ENCODE measurements around the gene CNIH4.
"Not testable (repeated sequence)": the region's sequence is repeated elsewhere in the genome, so short reads cannot be mapped to it uniquely, and the experiment has no call there.

The CNIH4 gene

DNA sequence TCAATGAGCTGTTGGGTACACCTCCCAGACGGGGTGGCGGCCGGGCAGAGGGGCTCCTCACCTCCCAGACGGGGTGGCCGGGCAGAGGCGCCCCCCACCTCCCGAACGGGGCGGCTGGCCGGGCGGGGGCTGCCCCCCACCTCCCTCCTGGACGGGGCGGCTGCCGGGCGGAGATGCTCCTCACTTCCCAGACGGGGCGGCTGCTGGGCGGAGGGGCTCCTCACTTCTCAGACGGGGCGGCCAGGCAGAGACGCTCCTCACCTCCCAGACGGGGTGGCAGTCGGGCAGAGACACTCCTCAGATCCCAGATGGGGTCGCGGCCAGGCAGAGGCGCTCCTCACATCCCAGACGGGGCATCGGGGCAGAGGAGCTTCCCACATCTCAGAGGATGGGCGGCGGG, 7.0 kb upstream of the CNIH4 start:
- not testable (repeated sequence) for DNase-seq

DNA sequence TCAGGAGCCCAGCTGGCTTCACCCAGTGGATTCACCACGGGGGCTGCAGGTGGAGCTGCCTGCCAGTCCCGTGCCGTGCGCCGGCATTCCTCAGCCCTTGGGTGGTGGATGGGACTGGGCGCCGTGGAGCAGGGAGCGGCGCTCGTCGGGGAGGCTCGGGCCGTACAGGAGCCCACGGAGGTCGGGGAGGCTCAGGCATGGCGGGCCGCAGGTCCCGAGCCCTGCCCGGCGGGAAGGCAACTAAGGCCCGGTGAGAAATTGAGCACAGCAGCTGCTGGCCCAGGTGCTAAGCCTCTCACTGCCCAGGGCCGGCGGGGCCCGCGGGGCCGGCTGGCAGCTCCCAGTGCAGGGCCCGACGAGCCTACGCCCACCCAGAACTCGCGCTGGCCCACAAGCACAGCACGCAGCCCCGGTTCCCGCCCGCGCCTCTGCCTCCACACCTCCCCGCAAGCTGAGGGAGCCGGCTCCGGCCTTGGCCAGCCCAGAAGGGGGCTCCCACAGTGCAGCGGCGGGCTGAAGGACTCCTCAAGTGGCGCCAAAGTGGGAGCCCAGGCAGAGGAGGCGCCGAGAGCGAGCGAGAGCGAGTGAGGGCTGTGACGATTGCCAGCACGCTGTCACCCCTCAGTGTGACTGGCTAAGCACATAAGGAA, 4.1 kb upstream of the CNIH4 start:
- not testable (repeated sequence) for DNase-seq

DNA sequence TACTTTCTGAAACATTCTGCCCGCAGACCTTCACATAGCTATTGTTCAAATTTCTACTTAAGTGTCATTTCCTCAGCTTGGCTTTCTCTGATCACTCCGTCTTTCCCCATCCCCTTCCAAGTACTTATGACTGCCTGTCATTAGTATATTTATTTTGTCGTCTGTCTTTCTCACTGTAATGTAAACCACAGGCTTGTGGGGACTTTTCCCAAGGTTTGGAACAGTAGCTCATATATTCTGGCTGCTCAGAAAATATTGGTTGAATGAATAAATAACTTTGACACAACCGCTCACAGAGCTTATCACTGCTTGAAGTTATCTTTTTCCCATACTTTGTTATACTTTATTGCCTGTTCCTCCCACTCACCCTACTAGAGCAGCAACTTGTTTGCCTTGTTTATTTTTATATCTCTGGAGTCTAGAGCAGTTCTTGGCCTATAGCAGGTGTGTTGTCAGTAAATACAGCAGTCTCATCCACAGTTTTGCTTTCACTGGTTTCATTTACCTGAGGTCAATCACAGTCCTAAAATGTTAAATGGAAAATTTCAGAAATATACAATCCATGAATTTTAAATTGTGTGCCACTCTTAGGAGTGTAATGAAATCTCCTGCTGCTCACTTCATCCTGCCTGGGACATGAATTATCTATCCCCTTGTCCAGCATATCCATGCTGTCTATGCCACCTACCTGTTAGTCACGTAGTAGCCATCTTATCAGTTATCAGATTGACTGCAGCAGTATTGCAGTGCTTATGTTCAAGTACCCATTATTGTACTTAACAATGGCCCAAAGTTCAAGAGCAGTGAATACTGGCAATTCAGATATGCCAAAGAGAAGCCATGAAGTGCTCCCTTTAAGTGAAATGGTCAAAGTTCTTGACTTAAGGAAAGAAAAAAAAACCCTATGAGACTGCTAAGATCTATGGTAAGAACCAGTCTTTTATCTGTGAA, 2.4 kb upstream of the CNIH4 start:
- no peak for DNase-seq

DNA sequence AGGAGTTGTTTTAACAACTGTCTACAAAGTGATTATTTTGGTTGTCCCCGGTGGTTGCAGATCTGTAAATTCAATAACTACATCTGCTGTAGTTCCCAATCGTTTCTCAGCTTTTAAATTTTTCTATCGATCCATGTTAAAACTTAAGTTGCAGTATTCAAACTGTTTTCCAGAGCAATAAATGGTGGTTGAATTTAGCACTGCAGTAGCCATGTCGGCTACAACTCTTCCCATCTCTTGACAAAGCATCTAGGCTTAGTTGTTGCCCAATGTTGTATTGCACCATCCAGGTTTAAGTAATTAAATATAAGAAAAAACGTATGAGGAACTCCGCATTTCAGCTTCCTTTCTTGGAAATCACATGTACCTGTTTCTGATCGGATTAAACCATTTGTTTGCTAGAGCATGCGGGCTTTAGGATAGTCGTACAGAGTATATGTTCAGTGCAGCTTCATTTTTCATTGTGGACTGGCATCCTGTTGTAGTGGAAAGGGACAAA, 996 bp downstream of the CNIH4 start:
- no peak for DNase-seq

DNA sequence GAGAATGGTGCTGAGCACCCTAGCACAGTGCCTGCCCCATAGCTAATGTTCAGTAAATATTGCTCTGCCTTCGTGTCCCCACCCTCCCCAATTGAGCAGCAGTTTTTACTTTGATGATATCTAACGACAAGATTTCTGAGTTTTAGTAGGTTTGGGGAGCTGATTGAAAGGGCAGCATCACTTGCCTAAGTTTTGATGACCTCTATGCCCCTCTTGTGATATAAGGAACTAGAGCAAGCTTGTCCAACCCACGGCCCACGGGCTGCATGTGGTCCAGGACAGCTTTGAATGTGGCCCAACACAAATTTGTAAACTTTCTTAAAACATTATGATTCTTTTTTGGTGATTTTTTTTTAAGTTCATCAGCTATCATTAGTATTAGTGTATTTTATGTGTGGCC, 1.6 kb downstream of the CNIH4 start:
- DNase-seq: no peak

DNA sequence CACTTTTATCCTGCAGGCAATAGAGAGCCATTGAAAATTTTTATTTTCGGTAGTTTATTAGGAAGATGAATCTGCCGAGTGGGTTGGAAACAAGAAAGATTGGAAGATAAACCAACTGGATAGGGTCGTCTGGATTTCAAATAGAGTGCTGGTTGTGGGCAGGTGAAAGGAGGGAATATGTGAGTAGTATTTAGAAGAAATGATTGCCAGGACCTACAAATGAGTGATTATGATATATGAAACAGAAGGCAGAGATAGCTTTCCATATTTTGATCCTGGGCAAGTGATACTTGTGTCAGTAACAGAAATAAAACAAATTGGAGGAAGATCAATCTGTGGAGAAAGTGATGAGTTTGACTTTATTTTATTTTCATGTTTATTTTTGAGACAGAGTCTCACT, 2.5 kb downstream of the CNIH4 start:
- DNase-seq: no peak

GRCh38 chr1:224368409-224368808, 11.7 kb downstream of the CNIH4 start:
- no peak for DNase-seq

GRCh38 chr1:224373008-224373590, 16.4 kb downstream of the CNIH4 start:
- DNase-seq: no peak

DNA sequence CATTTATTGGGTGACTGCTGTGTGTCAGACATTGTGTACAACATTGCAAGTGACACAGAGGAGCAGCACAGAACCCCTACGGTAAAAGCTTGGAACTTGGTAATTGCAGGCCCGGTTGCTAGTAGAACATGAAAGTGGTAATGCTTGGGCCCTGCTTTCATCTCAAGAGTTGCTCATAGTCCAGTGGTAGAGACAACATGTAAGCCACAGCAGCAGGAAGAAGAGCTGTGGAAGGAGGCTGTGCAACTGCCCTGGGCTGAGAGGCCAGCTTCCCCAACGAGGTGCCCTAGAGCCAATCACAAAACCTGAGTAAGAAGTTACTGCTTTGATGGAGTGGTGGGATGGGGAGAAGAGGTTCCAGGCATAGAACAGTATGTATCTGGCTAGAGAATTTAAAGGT, 18.4 kb downstream of the CNIH4 start:
- DNase-seq: no peak

DNA sequence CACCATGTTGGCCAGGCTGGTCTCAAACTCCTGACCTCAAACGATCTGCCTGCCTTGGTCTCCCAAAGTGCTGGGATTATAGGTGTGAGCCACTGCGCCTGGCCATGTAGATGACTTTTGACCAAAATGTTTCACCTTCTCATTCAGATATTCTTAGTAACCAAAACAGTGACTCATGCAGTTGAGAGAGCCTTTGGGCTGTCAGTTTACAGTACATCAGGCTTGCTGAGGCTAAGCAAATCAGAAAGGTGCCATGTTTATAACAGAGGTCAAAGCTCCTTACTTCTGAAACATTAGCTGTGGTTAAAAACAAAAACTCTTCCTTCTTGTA, 21.0 kb downstream of the CNIH4 start:
- peak; percentile 31 for DNase-seq

DNA sequence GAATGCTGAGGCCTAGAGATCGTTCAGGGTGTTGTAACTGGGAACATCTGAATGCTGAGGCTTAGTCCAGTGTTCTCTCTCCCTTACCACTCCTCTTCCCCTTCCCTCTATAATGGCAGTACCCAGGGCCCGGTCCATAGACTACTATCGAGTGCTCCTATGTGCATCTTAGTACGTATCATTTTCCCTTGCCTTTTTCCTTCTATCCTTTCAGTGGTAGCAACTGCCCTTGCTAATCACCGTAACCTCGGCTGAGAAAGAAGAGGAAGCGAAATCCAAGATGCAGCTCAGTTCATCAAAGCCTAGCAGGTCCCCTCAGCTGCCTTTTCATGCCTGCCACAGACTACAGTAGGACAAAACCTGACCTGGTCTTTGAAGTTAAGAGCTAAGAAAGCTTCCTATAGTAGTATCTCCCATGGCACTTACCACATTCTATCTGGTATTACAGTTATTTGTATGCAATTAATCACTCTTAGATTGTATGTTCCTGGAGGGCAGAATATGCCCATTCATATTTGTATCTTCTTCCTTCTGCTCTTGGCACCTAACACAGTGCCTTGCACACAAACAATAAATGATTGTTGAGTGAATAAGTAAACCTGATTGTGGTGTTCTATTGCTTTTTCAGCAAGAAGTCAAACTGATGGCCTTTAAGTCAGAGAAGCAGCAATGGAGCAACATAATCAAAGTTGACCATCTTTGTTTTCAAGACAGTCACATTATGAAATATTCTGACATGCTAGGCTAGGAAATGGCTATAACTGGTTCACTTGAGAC, 22.4 kb downstream of the CNIH4 start:
- no peak for DNase-seq

DNA sequence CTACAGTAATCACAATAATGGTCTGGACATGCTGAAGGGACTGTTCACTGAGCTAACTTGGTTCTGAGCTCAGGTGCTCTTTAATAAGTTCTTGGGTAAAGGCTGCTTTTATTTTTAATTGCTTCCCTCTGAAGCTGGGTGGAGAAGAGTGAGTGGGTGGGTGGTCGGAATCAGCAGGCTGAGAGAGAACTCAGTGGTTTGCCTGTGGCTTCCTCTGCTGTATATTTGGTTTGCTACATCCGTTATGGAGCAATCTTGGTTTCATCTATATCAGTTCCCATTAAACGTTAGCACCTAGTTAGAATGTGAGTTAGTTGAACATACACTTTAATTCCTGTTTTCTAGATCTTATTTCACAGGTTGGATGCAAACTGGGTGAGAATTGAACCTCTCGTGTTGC, 23.3 kb downstream of the CNIH4 start:
- peak; percentile 69 for DNase-seq

- DNase-seq: no peak
Observed at GRCh38 chr1:224381880-224382548, 25.3 kb downstream of the CNIH4 start.

DNA sequence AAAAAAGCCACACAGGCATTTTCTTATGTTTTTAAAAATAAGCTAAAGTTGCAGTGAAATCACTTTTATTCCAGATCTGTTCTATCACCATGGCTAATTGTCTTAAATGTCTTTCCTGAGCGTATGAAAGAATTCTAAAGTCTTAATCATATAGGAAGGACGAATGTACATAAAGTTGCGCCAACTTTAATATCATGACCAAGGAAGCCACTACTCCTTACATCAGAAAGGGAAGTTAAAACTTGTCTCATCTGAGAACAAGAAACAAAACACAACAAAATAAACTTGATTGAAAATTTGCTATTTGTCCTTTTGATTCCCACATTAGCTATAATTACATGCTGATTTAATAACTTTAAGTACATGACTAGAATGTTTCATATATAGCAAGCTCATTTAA, 26.5 kb downstream of the CNIH4 start:
- DNase-seq: no peak

DNA sequence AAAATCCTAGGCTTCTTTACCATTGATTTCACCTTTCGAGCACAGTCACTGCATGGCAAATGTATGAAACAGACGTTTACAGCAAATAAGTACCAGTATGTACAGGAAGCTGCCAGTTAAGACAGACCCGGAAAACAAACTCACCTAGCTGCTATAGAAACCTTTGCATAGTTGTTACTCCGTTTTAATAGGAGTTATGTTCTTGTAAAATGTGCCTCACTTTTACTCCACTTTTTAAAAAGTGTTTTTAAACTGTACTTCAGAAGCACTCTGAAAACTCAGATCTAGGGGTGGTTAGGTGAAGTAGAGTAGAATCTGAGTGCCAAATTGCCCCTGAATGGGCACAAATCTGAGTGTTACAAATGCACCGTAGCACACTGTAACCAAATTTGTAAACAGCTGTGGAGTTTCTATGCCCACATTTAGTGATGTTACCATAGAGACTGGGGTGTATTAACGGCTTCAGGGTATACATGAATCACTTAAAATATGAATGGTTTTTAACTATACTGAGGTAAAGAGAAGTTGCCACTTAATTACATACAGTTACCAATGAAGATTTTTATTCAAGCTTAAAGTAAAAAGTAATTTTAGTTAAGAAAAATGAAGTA, 30.7 kb downstream of the CNIH4 start:
- DNase-seq: peak; percentile 45

GRCh38 chr1:224387943-224388342, 31.3 kb downstream of the CNIH4 start:
- no peak for DNase-seq

GRCh38 chr1:224390517-224390916, 33.8 kb downstream of the CNIH4 start:
- no peak for DNase-seq

DNA sequence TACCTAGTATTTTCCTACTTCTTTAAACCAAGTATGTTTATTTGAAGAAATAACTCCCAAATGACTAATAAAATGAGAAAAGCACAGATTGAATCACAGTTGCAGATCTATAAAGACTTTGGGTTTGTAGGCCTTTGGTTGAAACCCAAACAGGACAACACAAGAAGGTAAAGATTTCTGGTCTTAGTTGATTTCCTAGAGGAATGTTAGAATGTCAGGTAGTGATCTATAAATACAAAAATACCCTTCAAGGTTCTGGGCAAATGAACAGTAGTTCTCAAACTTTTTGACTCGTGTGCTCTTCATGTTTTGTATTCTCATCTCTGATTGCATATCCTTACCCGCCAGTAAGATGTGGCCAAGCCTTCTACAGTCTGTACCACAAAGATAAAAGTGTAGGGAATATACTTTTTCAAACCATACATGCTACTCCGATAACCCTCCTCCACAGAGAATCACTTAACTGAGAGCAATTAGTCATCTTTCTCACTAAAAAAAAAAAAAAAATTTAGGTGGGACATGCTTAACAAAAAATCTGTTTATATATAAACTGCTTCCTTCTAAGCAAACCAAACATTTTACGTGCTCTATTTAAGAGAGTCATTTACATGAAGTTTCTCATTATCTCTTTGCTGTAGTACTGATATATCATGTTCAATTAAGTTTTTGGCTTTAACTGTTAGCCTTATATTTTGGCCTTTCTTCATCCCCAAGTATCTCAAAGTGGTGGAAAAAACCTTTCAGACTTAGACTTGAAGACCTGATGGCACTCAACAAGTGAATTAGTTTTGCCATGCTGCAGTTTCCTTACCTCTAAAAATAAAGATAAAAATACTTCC, 36.0 kb downstream of the CNIH4 start:
- DNase-seq: no peak

DNA sequence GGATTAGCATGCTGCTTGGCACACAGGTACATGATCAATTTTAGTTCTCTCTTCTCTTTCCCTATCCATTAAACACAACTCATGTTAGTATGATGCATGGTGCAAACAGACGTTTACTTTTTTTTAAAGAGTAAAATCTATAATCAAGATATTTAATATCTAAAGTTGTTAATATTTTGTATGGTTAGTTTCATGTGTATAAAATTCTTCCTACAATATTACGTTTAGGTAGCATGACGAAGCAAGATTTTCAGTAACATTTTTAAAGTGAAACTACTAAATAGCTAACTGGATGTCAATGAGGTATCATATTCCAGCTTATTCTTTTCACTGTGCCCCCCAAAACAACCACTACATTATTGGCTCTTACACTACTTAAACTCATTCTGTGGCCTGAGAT, 36.6 kb downstream of the CNIH4 start:
- no peak for DNase-seq

GRCh38 chr1:224399887-224400286, 43.2 kb downstream of the CNIH4 start:
- DNase-seq: no peak

DNA sequence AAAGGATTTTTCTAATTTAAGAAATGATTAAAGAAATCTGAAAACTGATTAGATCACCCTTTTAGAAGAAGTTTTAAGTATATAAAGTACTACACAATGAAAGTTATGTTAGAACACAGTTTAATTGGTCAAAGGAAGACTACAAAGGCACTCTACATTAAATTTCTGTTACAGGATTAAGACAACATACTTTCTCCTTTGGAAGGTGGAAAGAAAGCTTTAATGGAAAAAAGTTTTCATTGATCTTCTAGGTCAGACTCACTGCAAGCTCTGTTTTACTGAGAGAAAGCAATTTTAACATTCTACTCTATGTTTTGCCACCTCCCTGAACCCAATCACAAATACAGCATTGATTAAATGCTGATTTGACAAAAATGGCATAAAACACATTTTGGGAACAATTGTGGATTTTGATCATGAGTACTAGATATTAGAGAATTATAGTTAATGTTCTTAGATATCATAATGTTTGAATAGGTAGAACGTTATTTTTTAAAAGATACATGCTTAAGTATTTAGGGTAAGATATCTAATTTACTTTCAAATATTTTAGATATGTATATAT, 45.9 kb downstream of the CNIH4 start:
- DNase-seq: no peak

Measured in CD4-positive, alpha-beta T cell treated with Interleukin-10 for 1 hour (primary cell).